Activated CD4-positive, alpha-beta T cell treated with anti-CD3 and anti-CD28 coated beads, Interleukin-2, amount 10 ng/mL, durations not matched to agents 7 days and 5 days (primary cell): Measurements from ENCODE around the gene HACE1. TPM values are rescaled to one million over a fixed set of nuclear protein-coding genes. Genes with fewer than 3 reads are reported as not detected.
"Not testable (repeated sequence)": the region's sequence is repeated elsewhere in the genome, so short reads cannot be mapped to it uniquely, and the experiment has no call there.

Experiments used
- CTCF ChIA-PET: fragments of 350-600 bp; sonication (Branson Sonifier 250); formaldehyde crosslinking; loops from one replicate; lab custom pipeline; 2021; ENCODE audit warnings: antibody characterized with exemption; lab: Charles Lee
- POLR2A ChIA-PET: fragments of 350-600 bp; sonication (Branson Sonifier 250); formaldehyde crosslinking; loops from one replicate; lab custom pipeline; 2021; ENCODE audit warnings: antibody characterized with exemption; lab: Charles Lee
- DNase-seq: peaks from one replicate; pipeline ENCODE4 v3.0.0-alpha.2; 2020
- H3K27ac Mint-ChIP-seq: one replicate; pipeline ENCODE4 v1.8.0; 2021; ENCODE audit warnings: mild to moderate bottlenecking, moderate library complexity, mixed read lengths
- H3K27me3 Mint-ChIP-seq: one replicate; pipeline ENCODE4 v1.8.0; 2021; ENCODE audit warnings: mixed read lengths
- H3K36me3 Mint-ChIP-seq: one replicate; pipeline ENCODE4 v1.8.0; 2021; ENCODE audit warnings: low read depth, mixed read lengths
- H3K4me1 Mint-ChIP-seq: one replicate; pipeline ENCODE4 v1.8.0; 2021; ENCODE audit warnings: mixed read lengths
- H3K4me3 Mint-ChIP-seq: one replicate; pipeline ENCODE4 v1.8.0; 2021; ENCODE audit warnings: mild to moderate bottlenecking, moderate library complexity, mixed read lengths
- H3K9me3 Mint-ChIP-seq: one replicate; pipeline ENCODE4 v1.8.0; 2021; ENCODE audit warnings: mixed read lengths
- total RNA-seq, 2 experiments: library from RNA; stranded (reverse); gene quantifications; one replicate each; pipeline ENCODE4 v1.2.3, GENCODE V29; 2021

Gene HACE1
- total RNA-seq, 2 experiments from 2014 or later, result 11.9 to 13.1 TPM

DNA sequence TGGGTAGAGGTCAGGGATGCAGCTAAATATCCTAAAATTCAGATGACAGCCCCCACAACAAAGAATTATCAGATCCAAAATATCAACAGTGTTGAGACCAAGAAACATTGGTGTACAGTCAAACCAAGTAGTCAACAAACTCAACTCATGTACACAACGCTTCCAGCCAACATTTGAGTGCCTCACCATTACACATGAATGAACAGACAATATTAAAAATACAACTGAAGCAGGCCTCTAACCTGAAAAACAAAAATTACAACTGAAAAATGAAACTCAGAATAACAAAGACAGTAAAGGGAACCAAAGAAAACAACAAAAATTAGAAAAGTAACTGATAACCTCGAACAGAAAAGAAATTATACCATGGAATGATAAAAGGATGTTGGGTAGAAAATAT, 46.2 kb downstream of the HACE1 start:
- POLR2A ChIA-PET, result no interaction called here
- Mint-ChIP-seq H3K36me3 (peaks cover 27% of the 10 kb centered on the region), H3K27me3 (no peaks in the 10 kb centered on the region), H3K4me1 (no peaks in the 10 kb centered on the region), H3K4me3 (no peak overlapping the region), H3K9me3 (peaks cover 6% of the 10 kb centered on the region), H3K27ac (no peak overlapping the region)
- CTCF ChIA-PET, result no interaction called here
- DNase-seq, result no peak

DNA sequence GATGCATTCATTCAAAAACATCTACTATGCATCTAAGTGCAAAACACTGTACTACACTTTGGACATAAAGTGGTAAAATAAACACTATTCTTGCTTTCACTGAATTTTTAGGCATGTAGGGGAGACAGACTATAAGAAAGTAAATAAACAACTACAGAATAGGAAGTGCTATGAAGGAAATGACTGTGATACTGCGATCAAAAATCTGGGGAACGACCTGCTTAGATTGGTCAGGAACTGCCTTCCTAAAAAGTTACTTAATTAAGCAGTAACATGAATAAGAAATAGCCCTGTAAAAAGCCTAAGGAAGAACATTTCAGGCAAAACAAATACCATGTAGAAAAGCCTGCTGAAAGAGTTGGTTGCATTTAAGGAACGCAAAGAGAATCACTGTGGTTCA, 50.6 kb downstream of the HACE1 start:
- Mint-ChIP-seq H3K27me3 (no peaks in the 10 kb centered on the region), H3K9me3 (peaks cover 12% of the 10 kb centered on the region), H3K27ac (no peak overlapping the region), H3K4me1 (no peaks in the 10 kb centered on the region), H3K4me3 (no peak overlapping the region), H3K36me3 (peaks cover 23% of the 10 kb centered on the region)
- POLR2A ChIA-PET, result no interaction called here
- no peak for DNase-seq
- CTCF ChIA-PET, result no interaction called here

DNA sequence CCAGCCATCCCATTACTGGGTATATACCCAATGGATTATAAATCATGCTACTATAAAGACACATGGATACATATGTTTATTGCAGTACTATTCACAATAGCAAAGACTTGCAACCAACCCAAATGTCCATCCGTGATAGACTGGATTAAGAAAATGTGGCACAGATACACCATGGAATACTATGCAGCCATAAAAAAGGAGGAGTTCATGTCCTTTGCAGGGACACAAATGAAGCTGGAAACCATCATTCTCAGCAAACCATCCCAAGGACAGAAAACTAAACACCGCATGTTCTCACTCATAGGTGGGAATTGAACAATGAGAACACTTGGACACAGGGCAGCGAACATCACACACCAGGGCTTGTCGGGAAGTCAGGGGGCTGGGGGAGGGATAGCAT, 54.4 kb downstream of the HACE1 start:
- Mint-ChIP-seq H3K36me3 (peaks cover 25% of the 10 kb centered on the region), H3K9me3 (peaks cover 13% of the 10 kb centered on the region)
- H3K4me3 Mint-ChIP-seq, H3K27ac Mint-ChIP-seq, CTCF ChIA-PET, POLR2A ChIA-PET, H3K4me1 Mint-ChIP-seq, H3K27me3 Mint-ChIP-seq, DNase-seq: not testable (repeated sequence)

DNA sequence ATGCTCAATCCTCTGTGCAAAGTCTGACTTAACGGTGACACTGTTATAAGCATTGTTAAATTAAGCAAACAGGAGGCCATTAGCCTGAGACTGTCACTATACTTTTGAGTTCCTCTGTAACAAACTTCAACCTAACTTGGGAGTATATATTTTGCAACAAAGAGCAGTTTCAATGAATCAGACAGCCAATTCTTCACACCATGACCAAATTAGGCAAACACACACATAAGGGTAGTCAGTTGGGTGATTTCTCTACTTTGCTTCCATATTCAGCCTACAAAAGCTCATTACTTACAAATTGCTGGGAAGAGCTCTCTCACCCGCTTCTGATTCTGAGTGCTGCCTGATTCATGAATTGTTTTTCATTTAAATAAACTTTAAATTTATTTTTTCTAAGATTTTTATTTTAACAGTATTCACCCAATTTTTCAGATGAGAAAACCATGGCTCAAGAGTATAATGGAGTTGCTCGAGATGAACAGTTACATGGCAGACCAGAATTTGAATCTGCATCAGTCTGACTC, 60.5 kb downstream of the HACE1 start:
- no peak for DNase-seq
- H3K36me3 Mint-ChIP-seq, result peaks cover 9% of the 10 kb centered on the region

GRCh38 chr6:104796031-104796785, 63.5 kb downstream of the HACE1 start:
- ChIA-PET CTCF (interaction anchor here (1.2 kb wide), 2 partner anchors 15 to 21 kb away, joined by 3 to 4 read pairs; no protein-coding TSS in a partner anchor), POLR2A (no interaction called here)
- Mint-ChIP-seq H3K36me3 (peaks cover 4% of the 10 kb centered on the region), H3K27me3 (no peaks in the 10 kb centered on the region), H3K27ac (no peak overlapping the region), H3K9me3 (peaks cover 2% of the 10 kb centered on the region), H3K4me1 (no peaks in the 10 kb centered on the region), H3K4me3 (no peak overlapping the region)
- no peak for DNase-seq

More for the DNA sequence above, 60.5 kb downstream of the HACE1 start:
- ChIA-PET POLR2A (no interaction called here), CTCF (interaction anchor here (1.0 kb wide), 1 partner anchor 10 kb away, joined by 3 read pairs; no protein-coding TSS in a partner anchor)
- Mint-ChIP-seq H3K27ac (no peak overlapping the region), H3K27me3 (no peaks in the 10 kb centered on the region), H3K4me1 (no peaks in the 10 kb centered on the region), H3K4me3 (no peak overlapping the region), H3K9me3 (peaks cover 4% of the 10 kb centered on the region)

DNA sequence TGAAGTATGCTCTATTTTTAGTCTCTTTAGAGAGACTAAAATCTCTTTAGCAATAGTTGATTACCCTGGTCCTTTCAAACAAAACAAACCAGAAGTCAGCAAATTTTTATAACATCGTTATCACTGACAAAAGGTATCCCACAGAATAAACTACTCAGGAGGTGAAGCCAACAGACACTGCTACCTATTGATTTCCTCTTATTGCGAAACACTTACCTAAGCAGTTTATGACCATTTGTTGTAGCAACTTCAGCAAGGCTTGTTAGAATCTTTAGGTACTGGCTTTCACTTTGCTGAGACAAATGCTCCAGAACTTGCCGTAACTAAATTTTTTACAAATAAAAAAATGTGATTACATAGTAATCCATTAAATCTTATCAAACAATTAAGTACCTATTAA, 64.4 kb downstream of the HACE1 start:
- H3K4me1 Mint-ChIP-seq, result peaks cover 1% of the 10 kb centered on the region
- ChIA-PET POLR2A (no interaction called here), CTCF (interaction anchor here (1.2 kb wide), 2 partner anchors 16 to 20 kb away, joined by 3 to 4 read pairs; no protein-coding TSS in a partner anchor)
- no peak for DNase-seq
- H3K9me3 Mint-ChIP-seq, result no peaks in the 10 kb centered on the region
- H3K27ac Mint-ChIP-seq, result no peak overlapping the region
- H3K27me3 Mint-ChIP-seq, result no peaks in the 10 kb centered on the region
- no peak overlapping the region for H3K4me3 Mint-ChIP-seq
- peaks cover 2% of the 10 kb centered on the region for H3K36me3 Mint-ChIP-seq

GRCh38 chr6:104789770-104790190, 69.9 kb downstream of the HACE1 start:
- Mint-ChIP-seq H3K27ac (peak overlapping the region; percentile 83), H3K4me1 (peaks cover 34% of the 10 kb centered on the region), H3K9me3 (no peaks in the 10 kb centered on the region), H3K36me3 (peaks cover 16% of the 10 kb centered on the region), H3K27me3 (no peaks in the 10 kb centered on the region), H3K4me3 (peak overlapping the region; percentile 39)
- ChIA-PET CTCF (interaction anchor here (0.6 to 2.2 kb wide), 7 partner anchors 9 to 613 kb away, joined by 3 to 11 read pairs (median 3); partner anchors contain the start of gene PREP), POLR2A (no interaction called here)
- DNase-seq, result peak; percentile 17

DNA sequence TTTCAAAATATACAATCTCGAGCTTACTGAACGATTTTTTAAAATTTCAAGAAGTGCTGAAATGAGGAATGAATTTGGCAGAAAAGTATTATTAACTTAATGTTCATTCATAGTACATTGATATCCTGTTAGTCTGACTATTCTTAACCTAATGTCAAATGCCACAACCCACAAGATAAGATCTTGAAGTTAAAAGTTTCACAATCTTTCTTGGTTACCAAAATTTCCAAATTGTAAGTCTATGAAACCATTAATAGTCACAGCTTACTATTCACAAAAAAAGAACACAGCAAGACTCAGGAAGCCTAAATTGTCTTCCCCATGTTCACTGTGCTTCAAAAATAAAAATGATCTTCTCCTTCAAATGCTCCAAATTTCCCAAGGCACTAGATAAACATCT, 71.3 kb downstream of the HACE1 start:
- H3K4me1 Mint-ChIP-seq, result peaks cover 34% of the 10 kb centered on the region
- POLR2A ChIA-PET, result no interaction called here
- no peaks in the 10 kb centered on the region for H3K9me3 Mint-ChIP-seq
- peak overlapping the region; percentile 79 for H3K27ac Mint-ChIP-seq
- CTCF ChIA-PET, result no interaction called here
- peaks cover 17% of the 10 kb centered on the region for H3K36me3 Mint-ChIP-seq
- H3K4me3 Mint-ChIP-seq, result peak overlapping the region; percentile 21
- no peak for DNase-seq
- no peaks in the 10 kb centered on the region for H3K27me3 Mint-ChIP-seq

- H3K27ac Mint-ChIP-seq, result peak overlapping the region; percentile 43
- H3K9me3 Mint-ChIP-seq, result no peaks in the 10 kb centered on the region
- no peak for DNase-seq
- ChIA-PET CTCF (no interaction called here), POLR2A (no interaction called here)
- H3K4me1 Mint-ChIP-seq, result peaks cover 34% of the 10 kb centered on the region
- no peaks in the 10 kb centered on the region for H3K27me3 Mint-ChIP-seq
- peaks cover 22% of the 10 kb centered on the region for H3K36me3 Mint-ChIP-seq
- no peak overlapping the region for H3K4me3 Mint-ChIP-seq
Observed at GRCh38 chr6:104787305-104787704, 72.4 kb downstream of the HACE1 start.

DNA sequence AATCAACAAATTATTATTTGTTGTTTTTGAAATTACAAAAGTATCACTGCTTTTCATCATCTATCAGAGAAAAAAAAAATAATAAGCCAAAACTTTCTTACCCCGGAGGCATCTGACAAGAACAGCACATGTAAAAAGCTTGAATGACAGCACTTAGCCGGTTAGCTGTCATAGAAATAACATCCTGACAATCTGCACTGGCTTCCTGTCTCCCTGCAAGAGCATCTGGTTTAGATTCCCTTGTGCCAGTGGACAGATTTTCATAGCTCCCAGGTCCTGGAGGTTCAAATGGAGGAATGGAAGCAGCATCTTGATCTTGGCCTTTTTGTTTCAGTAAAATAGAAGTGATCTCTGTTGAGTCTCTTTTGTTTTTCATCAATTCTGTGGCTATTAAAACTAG, 74.8 kb downstream of the HACE1 start:
- POLR2A ChIA-PET, result no interaction called here
- H3K27ac Mint-ChIP-seq, result peak overlapping the region; percentile 47
- CTCF ChIA-PET, result no interaction called here
- no peak for DNase-seq
- no peaks in the 10 kb centered on the region for H3K27me3 Mint-ChIP-seq
- H3K9me3 Mint-ChIP-seq, result no peaks in the 10 kb centered on the region
- H3K4me1 Mint-ChIP-seq, result peaks cover 31% of the 10 kb centered on the region
- no peak overlapping the region for H3K4me3 Mint-ChIP-seq
- peaks cover 31% of the 10 kb centered on the region for H3K36me3 Mint-ChIP-seq

DNA sequence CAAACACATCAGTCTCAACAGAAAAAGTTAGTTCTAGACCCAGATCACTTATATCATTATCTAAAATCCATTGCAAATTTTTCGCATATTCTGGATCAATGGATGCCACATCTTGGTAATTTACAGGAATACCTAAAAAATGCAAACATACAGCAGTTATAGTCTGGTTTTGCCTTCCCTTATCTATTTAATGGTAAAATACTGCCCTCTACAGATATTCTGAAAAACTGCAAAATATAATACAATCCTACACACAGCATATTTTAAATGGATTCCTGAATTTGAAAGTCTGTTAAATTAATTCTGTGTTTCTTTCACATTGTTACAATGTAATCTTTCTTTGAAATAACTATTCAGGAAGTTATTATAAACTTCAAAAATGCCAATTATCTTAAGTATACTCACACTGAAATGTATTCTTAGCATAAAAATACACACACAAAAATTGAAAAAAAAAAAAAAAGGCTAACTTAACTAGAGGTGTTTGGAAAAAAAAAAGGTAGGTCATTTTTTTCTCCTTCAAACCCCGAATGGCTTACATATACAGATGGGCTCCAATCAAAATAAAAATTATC, 88.4 kb downstream of the HACE1 start:
- H3K9me3 Mint-ChIP-seq, result no peaks in the 10 kb centered on the region
- CTCF ChIA-PET, result interaction anchor here (0.8 kb wide), 1 partner anchor 62 kb away, joined by 3 read pairs; no protein-coding TSS in a partner anchor
- no peak overlapping the region for H3K4me3 Mint-ChIP-seq
- peaks cover 8% of the 10 kb centered on the region for H3K4me1 Mint-ChIP-seq
- no peaks in the 10 kb centered on the region for H3K27me3 Mint-ChIP-seq
- H3K27ac Mint-ChIP-seq, result no peak overlapping the region
- no peak for DNase-seq
- H3K36me3 Mint-ChIP-seq, result peaks cover 2% of the 10 kb centered on the region
- POLR2A ChIA-PET, result no interaction called here

- no peak for DNase-seq
- H3K4me3 Mint-ChIP-seq, result no peak overlapping the region
Observed at GRCh38 chr6:104768906-104769305, 90.8 kb downstream of the HACE1 start.

GRCh38 chr6:104766595-104766994, 93.1 kb downstream of the HACE1 start:
- H3K4me1 Mint-ChIP-seq, result peaks cover 8% of the 10 kb centered on the region
- POLR2A ChIA-PET, result no interaction called here
- H3K36me3 Mint-ChIP-seq, result peaks cover 26% of the 10 kb centered on the region
- CTCF ChIA-PET, result no interaction called here
- no peak for DNase-seq
- H3K9me3 Mint-ChIP-seq, result peaks cover 2% of the 10 kb centered on the region
- no peak overlapping the region for H3K4me3 Mint-ChIP-seq
- H3K27me3 Mint-ChIP-seq, result no peaks in the 10 kb centered on the region
- no peak overlapping the region for H3K27ac Mint-ChIP-seq

More at GRCh38 chr6:104768906-104769305, 90.8 kb downstream of the HACE1 start:
- H3K27ac Mint-ChIP-seq, result no peak overlapping the region
- ChIA-PET CTCF (interaction anchor here (0.6 kb wide), 1 partner anchor 35 kb away, joined by 3 read pairs; no protein-coding TSS in a partner anchor), POLR2A (no interaction called here)
- no peaks in the 10 kb centered on the region for H3K9me3 Mint-ChIP-seq
- H3K27me3 Mint-ChIP-seq, result no peaks in the 10 kb centered on the region
- H3K4me1 Mint-ChIP-seq, result peaks cover 8% of the 10 kb centered on the region
- peaks cover 16% of the 10 kb centered on the region for H3K36me3 Mint-ChIP-seq
